Testis (tissue), 3 donors: ENCODE measurements around the gene EVC2. TPM values are rescaled to one million over a fixed set of nuclear protein-coding genes. Genes with fewer than 3 reads are reported as not detected.

Source experiments
- DNase-seq: peaks from one replicate; pipeline ENCODE4 v3.0.0-alpha.2; 2019
- H3K27ac ChIP-seq, 2 donors: fragments of 200-600 bp; sonication (generic); one replicate each; pipeline ENCODE4 v1.5.1; 2019
- H3K27me3 ChIP-seq: fragments of 200-600 bp; sonication (generic); one replicate; pipeline ENCODE4 v1.5.1; 2019
- H3K36me3 ChIP-seq: fragments of 200-600 bp; sonication (generic); one replicate; pipeline ENCODE4 v1.5.1; 2017; ENCODE audit warnings: low read depth; ENCODE audit errors: missing control alignments
- H3K4me1 ChIP-seq: fragments of 200-600 bp; sonication (generic); one replicate; pipeline ENCODE4 v1.5.1; 2019
- H3K4me3 ChIP-seq, 2 donors: fragments of 200-600 bp; sonication (generic); one replicate each; pipeline ENCODE4 v1.5.1; 2017 to 2019
- H3K9me3 ChIP-seq: fragments of 200-600 bp; sonication (generic); one replicate; pipeline ENCODE4 v1.5.1; 2017
- POLR2A ChIP-seq: fragments of 450-650 bp; IDR thresholded peaks from one replicate; pipeline ENCODE4 v1.6.1; 2017; ENCODE audit warnings: antibody characterized with exemption, mild to moderate bottlenecking, moderate library complexity
- WGBS, 2 donors: methylation state at CpG; one replicate each; pipeline ENCODE4 v1.1.5; 2018; 5-methylcytosine and 5-hydroxymethylcytosine counted together
- intact Hi-C: fragments of 100-400 bp; cut with DNase I; formaldehyde crosslinking; loops from one replicate; pipeline ENCODE4 v1.15.1; 2023; ENCODE audit warnings: low total_unique reads
- polyA plus RNA-seq: library from polyadenylated mRNA; stranded (reverse); fragments of 350-450 nt; fragmentation: Illumina TruSeq; extraction: RNeasy Lipid Tissue Mini Kit (QIAGEN cat#74804); gene quantifications from one replicate; pipeline ENCODE4 v1.2.3, GENCODE V29; 2014; ENCODE audit warnings: low read depth, low replicate concordance; ENCODE audit not compliant: insufficient read depth
- total RNA-seq, 2 donors: library from RNA; depleted of rRNA; stranded (reverse); fragments of >200 nt; gene quantifications; one replicate each; pipeline ENCODE4 v1.2.3, GENCODE V29; 2016
- TF ChIP-seq, protein P1 (sequence below), 3 experiments: fragments of 450-650 bp in 2 of 3; fragments of 200-600 bp in 1 of 3; sonication (generic) in 1 of 3; IDR thresholded peaks; one replicate each; pipeline ENCODE4 v1.5.1; 2016 to 2019; ENCODE audit warnings: antibody characterized with exemption in 3 of 3, mild to moderate bottlenecking in 2 of 3, moderate library complexity in 1 of 3

The EVC2 gene
- total and polyA plus RNA-seq, 3 donors from 2014 or later = 2.9 to 10.2 (median 10.0) TPM

DNA sequence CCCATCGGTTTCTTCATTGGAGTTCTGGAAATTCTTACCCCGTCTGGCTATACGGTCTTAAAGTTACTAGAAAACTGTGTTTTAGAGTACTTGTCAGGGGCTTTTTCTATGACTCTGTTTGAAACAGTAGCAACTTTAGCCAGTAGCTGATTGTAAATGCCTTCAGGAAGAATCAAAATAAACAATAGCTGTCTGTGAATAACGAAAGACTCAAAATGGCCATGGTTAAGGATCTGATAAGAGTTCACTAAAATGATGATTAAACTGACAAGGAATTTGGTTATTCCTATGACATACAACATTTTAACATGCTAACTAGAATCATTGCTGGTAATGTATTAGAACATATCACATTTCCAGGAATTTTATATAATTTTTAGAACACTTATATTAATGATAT, 191.0 kb downstream of the EVC2 start:
- H3K36me3 ChIP-seq = no peaks in the 10 kb centered on the region
- intact Hi-C loops = no loop called here
- TF ChIP-seq, protein P1, sequence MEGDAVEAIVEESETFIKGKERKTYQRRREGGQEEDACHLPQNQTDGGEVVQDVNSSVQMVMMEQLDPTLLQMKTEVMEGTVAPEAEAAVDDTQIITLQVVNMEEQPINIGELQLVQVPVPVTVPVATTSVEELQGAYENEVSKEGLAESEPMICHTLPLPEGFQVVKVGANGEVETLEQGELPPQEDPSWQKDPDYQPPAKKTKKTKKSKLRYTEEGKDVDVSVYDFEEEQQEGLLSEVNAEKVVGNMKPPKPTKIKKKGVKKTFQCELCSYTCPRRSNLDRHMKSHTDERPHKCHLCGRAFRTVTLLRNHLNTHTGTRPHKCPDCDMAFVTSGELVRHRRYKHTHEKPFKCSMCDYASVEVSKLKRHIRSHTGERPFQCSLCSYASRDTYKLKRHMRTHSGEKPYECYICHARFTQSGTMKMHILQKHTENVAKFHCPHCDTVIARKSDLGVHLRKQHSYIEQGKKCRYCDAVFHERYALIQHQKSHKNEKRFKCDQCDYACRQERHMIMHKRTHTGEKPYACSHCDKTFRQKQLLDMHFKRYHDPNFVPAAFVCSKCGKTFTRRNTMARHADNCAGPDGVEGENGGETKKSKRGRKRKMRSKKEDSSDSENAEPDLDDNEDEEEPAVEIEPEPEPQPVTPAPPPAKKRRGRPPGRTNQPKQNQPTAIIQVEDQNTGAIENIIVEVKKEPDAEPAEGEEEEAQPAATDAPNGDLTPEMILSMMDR (IDR thresholded peaks at IDR 0.05) = no peak
- no peak for TF ChIP-seq POLR2A
- no peaks in the 10 kb centered on the region for H3K9me3 ChIP-seq
- no peak overlapping the region for H3K27ac ChIP-seq
- no peak for DNase-seq
- 70 to 77% methylated on average over 4 of the region's 4 CpGs for WGBS, 2 donors
- H3K27me3 ChIP-seq = no peaks in the 10 kb centered on the region
- H3K4me1 ChIP-seq = no peaks in the 10 kb centered on the region
- no peak overlapping the region for H3K4me3 ChIP-seq

DNA sequence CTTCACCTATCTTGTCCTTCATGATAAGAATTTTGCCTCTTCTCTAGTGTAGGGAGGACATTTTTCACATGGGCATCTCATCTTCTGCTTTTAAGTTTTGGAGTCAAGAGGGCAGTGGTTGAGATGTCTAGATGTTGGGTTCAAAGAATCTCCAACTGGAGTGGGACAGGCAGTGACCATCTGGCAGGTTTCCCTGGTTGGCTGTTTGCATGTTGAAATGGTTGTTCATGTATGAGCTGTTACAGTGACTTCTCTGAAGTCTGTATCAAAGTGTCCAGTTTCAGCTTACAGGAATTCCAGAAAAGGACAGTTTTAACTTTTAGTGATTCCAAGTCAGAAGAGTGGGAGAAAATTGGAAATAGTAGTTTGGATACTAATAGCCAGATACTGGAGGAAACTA, 192.7 kb downstream of the EVC2 start:
- Histone ChIP-seq H3K4me3 (no peak overlapping the region), H3K36me3 (no peaks in the 10 kb centered on the region), H3K9me3 (no peaks in the 10 kb centered on the region), H3K4me1 (no peaks in the 10 kb centered on the region), H3K27me3 (no peaks in the 10 kb centered on the region), H3K27ac (no peak overlapping the region)
- intact Hi-C loops = no loop called here
- TF ChIP-seq, protein P1 (IDR thresholded peaks at IDR 0.05) = no peak
- TF ChIP-seq POLR2A = no peak
- DNase-seq = no peak

Other genes with a start within 250 kb of the EVC2 start
- 10 to 100 TPM; 33.4 to 39.6 TPM for gene EVC, start 2.6 kb upstream of the EVC2 start, total RNA-seq
- gene EVC, start 2.6 kb upstream of the EVC2 start, polyA plus RNA-seq = 9.0 TPM
- 1 to 10 TPM; 8.9 to 9.4 TPM for gene CRMP1, start 184.5 kb upstream of the EVC2 start, total RNA-seq
- gene CRMP1, start 184.5 kb upstream of the EVC2 start, polyA plus RNA-seq = 5.0 TPM